Medulla oblongata (tissue), 1 donor: ENCODE measurements around the gene PMM2.
"Not testable (repeated sequence)": the region's sequence is repeated elsewhere in the genome, so short reads cannot be mapped to it uniquely, and the experiment has no call there.

Experiments
- DNase-seq: peaks from one replicate; pipeline ENCODE4 v3.0.0-alpha.2; 2015; ENCODE audit errors: extremely low spot score

The PMM2 gene

GRCh38 chr16:8818504-8819270, 21.0 kb downstream of the PMM2 start:
- DNase-seq = no peak

GRCh38 chr16:8819411-8820034, 21.9 kb downstream of the PMM2 start:
- no peak for DNase-seq

- no peak for DNase-seq
Observed at GRCh38 chr16:8822403-8822802, 24.8 kb downstream of the PMM2 start.

- DNase-seq = no peak
Observed at GRCh38 chr16:8826278-8826879, 28.7 kb downstream of the PMM2 start.

- DNase-seq = no peak
Observed at GRCh38 chr16:8828541-8829165, 31.0 kb downstream of the PMM2 start.

- no peak for DNase-seq
Observed at GRCh38 chr16:8831450-8831849, 33.8 kb downstream of the PMM2 start.

GRCh38 chr16:8831871-8832716, 34.5 kb downstream of the PMM2 start:
- no peak for DNase-seq

GRCh38 chr16:8832717-8833105, 35.1 kb downstream of the PMM2 start:
- DNase-seq = no peak

- DNase-seq = not testable (repeated sequence)
Observed at GRCh38 chr16:8836797-8837196, 39.2 kb downstream of the PMM2 start.

GRCh38 chr16:8837594-8837993, 40.0 kb downstream of the PMM2 start:
- DNase-seq = not testable (repeated sequence)

- not testable (repeated sequence) for DNase-seq
Observed at GRCh38 chr16:8842016-8842415, 44.4 kb downstream of the PMM2 start.

GRCh38 chr16:8843296-8843695, 45.7 kb downstream of the PMM2 start:
- DNase-seq = not testable (repeated sequence)

- DNase-seq = no peak
Observed at GRCh38 chr16:8845699-8846298, 48.2 kb downstream of the PMM2 start.

- DNase-seq = no peak
Observed at GRCh38 chr16:8846401-8846932, 48.8 kb downstream of the PMM2 start.

GRCh38 chr16:8847145-8847544, 49.5 kb downstream of the PMM2 start:
- DNase-seq = no peak

GRCh38 chr16:8847623-8848022, 50.0 kb downstream of the PMM2 start:
- no peak for DNase-seq

- DNase-seq = no peak
Observed at GRCh38 chr16:8848231-8848938, 50.7 kb downstream of the PMM2 start.

- no peak for DNase-seq
Observed at GRCh38 chr16:8848939-8849391, 51.3 kb downstream of the PMM2 start.

- DNase-seq = no peak
Observed at GRCh38 chr16:8849411-8850011, 51.9 kb downstream of the PMM2 start.
